HEK293T (cell line): ENCODE results near the gene GFRA1.

Source experiments
- ARNT ChIP-seq: fragments of 450-650 bp; IDR thresholded peaks from 2 replicates; pipeline ENCODE4 v1.6.1; 2017; ENCODE audit warnings: mild to moderate bottlenecking
- BHLHE40 ChIP-seq: fragments of 450-650 bp; IDR thresholded peaks from 2 replicates; pipeline ENCODE4 v1.6.1; 2016; ENCODE audit warnings: mild to moderate bottlenecking, moderate library complexity, borderline replicate concordance
- ELF4 ChIP-seq: fragments of 450-650 bp; IDR thresholded peaks from 2 replicates; pipeline ENCODE4 v1.6.1; 2017; ENCODE audit warnings: antibody characterized with exemption
- FOXK2 ChIP-seq: fragments of 450-650 bp; IDR thresholded peaks from 2 replicates; pipeline ENCODE4 v1.6.1; 2016; ENCODE audit warnings: mild to moderate bottlenecking
- FOXM1 ChIP-seq: fragments of 450-650 bp; IDR thresholded peaks from 2 replicates; pipeline ENCODE4 v1.6.1; 2017; ENCODE audit warnings: mild to moderate bottlenecking, borderline replicate concordance
- L3MBTL2 ChIP-seq: fragments of 450-650 bp; conservative IDR thresholded peaks from 2 replicates; pipeline ENCODE4 v1.6.1; 2016; ENCODE audit warnings: mild to moderate bottlenecking
- LEF1 ChIP-seq: fragments of 450-650 bp; IDR thresholded peaks from 2 replicates; pipeline ENCODE4 v1.6.1; 2017; ENCODE audit warnings: mild to moderate bottlenecking, borderline replicate concordance
- NFRKB ChIP-seq: fragments of 450-650 bp; IDR thresholded peaks from 2 replicates; pipeline ENCODE4 v1.6.1; 2016; ENCODE audit warnings: mild to moderate bottlenecking, moderate library complexity
- SP1 ChIP-seq: fragments of 450-650 bp; IDR thresholded peaks from 2 replicates; pipeline ENCODE4 v1.6.1; 2017
- ZNF384 ChIP-seq: fragments of 450-650 bp; IDR thresholded peaks from 2 replicates; pipeline ENCODE4 v1.6.1; 2016
- TF ChIP-seq, protein P1 (sequence below): fragments of 450-650 bp; IDR thresholded peaks from 2 replicates; pipeline ENCODE4 v1.6.1; 2016

DNA sequence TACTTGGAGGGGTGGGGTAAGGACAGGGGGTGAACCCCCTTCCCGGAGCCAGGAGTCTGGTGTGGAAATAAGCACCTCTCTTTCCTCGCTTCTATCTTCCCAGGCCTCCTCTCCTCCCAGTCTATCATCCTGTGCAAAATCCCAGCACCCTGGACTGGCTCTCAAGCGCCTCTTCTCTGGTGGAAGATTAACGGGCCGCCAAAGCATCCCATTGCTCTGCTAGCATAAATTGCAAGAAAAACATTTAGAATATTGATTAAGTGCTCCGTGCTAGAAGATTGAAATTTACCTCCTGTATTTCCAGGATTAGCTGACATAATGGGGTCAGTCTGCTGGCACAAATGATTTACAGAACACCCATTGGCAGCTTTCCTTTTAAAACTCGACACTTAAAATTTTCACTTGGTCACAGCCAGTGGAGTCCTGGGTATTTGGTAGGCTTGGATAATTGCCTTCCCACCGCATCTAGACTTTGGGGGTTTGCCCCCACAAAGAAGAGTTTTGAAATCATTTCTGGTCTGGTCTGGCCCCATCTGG lies 189.7 kb downstream of the GFRA1 start:
- TF ChIP-seq ELF4 (no peak), ARNT (no peak), LEF1 (no peak), ZNF384 (no peak), L3MBTL2 (no peak), FOXK2 (no peak), BHLHE40 (no peak), SP1 (no peak), NFRKB (no peak), FOXM1 (no peak)
- TF ChIP-seq, protein P1, sequence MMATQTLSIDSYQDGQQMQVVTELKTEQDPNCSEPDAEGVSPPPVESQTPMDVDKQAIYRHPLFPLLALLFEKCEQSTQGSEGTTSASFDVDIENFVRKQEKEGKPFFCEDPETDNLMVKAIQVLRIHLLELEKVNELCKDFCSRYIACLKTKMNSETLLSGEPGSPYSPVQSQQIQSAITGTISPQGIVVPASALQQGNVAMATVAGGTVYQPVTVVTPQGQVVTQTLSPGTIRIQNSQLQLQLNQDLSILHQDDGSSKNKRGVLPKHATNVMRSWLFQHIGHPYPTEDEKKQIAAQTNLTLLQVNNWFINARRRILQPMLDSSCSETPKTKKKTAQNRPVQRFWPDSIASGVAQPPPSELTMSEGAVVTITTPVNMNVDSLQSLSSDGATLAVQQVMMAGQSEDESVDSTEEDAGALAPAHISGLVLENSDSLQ: no peak
